GM10266 (cell line): ENCODE data around the gene ABCF2.

Experiments
- DNase-seq: peaks from one replicate; pipeline ENCODE4 v3.0.0; 2012; ENCODE audit errors: extremely low spot score
- CTCF ChIP-seq: IDR thresholded peaks from 2 replicates; pipeline ENCODE4 v1.5.1; 2012; ENCODE audit warnings: mild to moderate bottlenecking, low read depth; ENCODE audit not compliant: control insufficient read depth, insufficient read depth; ENCODE audit errors: missing control alignments

Gene ABCF2

GRCh38 chr7:151189038-151189437 lies 38.0 kb downstream of the ABCF2 start:
- no peak for DNase-seq
- TF ChIP-seq CTCF, result no peak

GRCh38 chr7:151188252-151188542 lies 38.8 kb downstream of the ABCF2 start:
- no peak for DNase-seq
- no peak for TF ChIP-seq CTCF

GRCh38 chr7:151187409-151188251 lies 39.4 kb downstream of the ABCF2 start:
- no peak for DNase-seq
- TF ChIP-seq CTCF, result no peak

- no peak for TF ChIP-seq CTCF
- no peak for DNase-seq
Observed at GRCh38 chr7:151186640-151187408, 40.2 kb downstream of the ABCF2 start, which contains the start of gene ASB10. Gene ASB10, minus strand, starts transcription at chr7:151187250. Its CDS starts 120 bp downstream, at chr7:151187130.

- TF ChIP-seq CTCF, result no peak
- no peak for DNase-seq
Observed at GRCh38 chr7:151185762-151186639, 41.0 kb downstream of the ABCF2 start.

GRCh38 chr7:151181011-151181431 lies 46.0 kb downstream of the ABCF2 start:
- no peak for DNase-seq
- TF ChIP-seq CTCF, result no peak
